ENCODE results near the gene TLR4.

TLR4 gene

DNA sequence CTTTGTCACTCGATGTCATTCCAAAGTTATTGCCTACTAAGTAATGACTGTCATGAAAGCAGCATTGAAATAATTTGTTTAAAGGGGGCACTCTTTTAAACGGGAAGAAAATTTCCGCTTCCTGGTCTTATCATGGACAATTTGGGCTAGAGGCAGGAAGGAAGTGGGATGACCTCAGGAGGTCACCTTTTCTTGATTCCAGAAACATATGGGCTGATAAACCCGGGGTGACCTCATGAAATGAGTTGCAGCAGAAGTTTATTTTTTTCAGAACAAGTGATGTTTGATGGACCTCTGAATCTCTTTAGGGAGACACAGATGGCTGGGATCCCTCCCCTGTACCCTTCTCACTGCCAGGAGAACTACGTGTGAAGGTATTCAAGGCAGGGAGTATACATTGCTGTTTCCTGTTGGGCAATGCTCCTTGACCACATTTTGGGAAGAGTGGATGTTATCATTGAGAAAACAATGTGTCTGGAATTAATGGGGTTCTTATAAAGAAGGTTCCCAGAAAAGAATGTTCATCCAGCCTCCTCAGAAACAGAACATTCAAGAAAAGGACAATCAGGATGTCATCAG is 11.3 kb downstream of the TLR4 start:
- no peak for DNase-seq

DNA sequence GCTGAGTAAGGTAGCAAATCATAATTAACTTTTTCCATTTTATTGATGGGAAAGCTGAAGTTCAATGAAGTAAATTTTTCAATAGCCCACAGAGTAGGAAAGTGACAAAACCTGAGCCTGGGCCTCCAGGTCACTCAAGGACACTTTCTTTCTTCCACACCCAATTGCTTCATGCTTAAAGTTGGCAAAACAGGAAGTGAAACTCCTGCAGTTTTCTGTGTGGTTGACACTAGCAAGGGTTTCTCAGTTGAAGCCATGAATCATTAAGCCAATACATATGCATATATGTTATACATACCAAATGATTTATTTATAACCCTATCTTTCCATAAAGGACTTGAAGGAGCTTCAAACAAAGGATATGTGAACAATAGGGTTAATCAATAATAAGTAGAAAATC is 13.9 kb downstream of the TLR4 start:
- DNase-seq = no peak

DNA sequence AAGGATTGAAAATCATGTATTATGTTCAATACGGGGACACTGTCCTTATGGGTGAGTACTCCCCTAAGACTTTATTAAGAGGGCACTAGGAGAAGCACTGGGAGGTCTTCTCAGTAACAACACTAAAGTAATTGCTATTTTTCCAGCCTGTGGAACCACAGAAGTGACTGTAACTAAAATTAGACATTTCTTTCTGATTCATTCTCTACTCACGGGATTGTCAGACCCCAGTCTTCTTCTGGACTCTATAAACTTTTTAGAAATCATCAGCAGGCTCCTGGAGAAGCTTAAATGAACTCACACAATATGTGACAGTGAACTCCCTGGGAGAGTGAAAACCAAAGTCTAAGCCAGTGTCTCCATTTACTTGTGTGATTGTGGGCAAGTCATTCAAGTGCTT is 14.5 kb downstream of the TLR4 start:
- no peak for DNase-seq

GRCh38 chr9:117719161-117719920 is 15.1 kb downstream of the TLR4 start:
- no peak for DNase-seq

DNA sequence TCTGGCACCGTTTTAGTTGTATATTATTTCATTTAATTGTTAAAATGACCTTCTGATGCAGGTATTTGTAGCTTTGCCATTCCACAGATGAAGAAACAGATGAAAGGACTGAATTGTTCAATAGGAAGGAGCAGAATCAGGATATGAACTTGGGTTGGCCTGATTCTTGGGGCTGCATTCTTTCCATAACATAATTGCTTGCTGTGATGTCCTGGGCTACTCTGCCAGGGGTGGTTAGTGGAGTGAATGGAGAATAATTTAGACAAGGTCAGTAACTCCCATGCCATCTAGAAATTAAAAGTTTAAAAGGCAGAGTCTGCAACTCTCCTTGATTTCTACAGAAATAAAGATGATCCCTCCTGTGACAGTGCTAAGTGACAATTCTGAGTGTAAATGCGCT is 15.9 kb downstream of the TLR4 start:
- DNase-seq = no peak

DNA sequence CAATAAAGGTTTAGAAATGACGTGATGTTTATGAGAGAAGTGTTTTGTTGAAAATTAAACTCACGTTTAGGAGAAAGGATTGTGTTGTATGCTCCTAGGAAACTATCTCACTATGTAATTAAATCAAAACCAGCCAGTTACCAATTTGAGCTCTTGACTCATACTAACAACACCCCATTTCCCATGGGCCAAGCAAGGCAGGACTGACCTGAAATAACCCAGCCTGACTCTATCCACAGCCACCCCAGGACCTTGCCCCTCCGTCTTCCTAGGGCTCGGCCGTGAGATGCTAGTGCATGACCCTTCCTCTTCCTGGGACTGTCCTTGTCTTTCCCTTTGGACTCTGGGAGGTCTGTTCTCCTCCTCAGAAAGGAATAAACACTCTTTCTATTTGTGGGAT is 16.4 kb downstream of the TLR4 start:
- no peak for DNase-seq

GRCh38 chr9:117720987-117721386 is 16.8 kb downstream of the TLR4 start:
- DNase-seq = no peak

GRCh38 chr9:117722108-117722761 is 18.0 kb downstream of the TLR4 start:
- no peak for DNase-seq

DNA sequence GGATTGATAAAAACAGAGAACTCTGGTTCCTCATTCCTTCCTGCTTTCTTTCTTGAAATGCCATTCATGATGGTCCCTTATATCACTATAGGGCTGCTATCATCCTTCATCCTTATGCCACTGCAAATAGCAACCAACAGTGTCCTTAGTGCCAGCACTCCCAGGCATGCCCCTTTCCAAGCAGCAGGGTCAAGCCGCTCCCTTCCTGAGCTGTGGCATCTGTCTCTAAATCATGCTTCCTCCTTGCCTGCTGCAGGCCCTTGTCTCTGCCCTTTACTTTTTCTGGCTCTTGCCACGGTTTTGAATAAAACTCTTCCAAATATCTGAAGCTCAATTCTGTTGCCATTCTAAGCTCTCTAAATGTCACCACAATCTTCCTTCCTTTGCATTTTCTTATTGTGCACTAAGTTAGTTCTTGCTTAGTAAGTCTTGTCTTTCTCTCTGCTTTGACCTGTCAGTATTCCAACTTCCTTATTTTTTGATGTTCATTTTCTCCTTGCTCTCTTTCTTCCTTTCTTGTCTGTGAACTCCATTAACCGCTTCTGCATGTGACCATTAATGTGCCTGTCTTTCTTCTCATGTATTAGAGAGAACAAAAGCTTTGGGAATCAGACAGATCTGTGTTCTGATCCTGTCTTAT is 19.9 kb downstream of the TLR4 start:
- DNase-seq = no peak

- no peak for DNase-seq
Measured at GRCh38 chr9:117725426-117725887, 21.3 kb downstream of the TLR4 start.

DNA sequence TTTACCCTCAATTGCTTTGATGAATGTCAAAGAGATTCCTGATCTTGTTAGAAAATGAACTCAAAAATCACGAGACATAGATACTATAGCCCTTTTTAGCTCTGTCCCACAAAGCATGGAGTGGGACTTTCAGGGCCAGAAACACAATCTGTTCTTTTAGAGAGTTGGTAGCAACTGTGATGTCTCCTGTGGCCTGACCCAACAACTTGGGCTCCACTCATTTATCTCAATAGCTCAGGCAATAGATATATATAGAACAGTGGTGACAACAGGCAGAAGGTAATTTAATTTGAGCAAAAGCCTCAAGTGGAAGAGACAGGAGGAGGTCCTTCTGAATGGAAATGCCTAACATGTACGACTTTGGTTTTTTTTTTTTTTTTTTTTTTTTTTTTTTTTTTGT is 25.2 kb downstream of the TLR4 start:
- DNase-seq = no peak

- no peak for DNase-seq
Measured at GRCh38 chr9:117732494-117732893, 28.3 kb downstream of the TLR4 start.

GRCh38 chr9:117733465-117733864 is 29.3 kb downstream of the TLR4 start:
- DNase-seq = peak; percentile 48

DNA sequence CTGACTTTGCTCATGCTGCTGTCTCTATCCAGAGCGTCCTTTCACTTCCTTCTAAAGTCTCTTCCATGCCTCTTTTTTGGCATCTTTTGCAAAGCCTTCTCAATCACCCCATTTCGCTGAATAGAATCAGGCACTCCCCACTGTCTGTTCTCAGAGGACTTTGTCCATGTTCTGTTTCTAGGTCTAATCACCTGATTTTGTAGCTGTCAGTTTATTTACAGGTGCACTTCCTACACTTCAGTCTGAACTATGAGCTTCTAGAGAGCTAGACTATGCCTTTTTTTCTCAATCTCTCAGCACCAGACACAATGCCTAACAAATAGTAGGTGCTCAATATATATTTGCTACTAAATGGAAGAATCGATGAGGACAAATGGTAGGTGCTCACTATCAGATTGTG is 29.9 kb downstream of the TLR4 start:
- no peak for DNase-seq

DNA sequence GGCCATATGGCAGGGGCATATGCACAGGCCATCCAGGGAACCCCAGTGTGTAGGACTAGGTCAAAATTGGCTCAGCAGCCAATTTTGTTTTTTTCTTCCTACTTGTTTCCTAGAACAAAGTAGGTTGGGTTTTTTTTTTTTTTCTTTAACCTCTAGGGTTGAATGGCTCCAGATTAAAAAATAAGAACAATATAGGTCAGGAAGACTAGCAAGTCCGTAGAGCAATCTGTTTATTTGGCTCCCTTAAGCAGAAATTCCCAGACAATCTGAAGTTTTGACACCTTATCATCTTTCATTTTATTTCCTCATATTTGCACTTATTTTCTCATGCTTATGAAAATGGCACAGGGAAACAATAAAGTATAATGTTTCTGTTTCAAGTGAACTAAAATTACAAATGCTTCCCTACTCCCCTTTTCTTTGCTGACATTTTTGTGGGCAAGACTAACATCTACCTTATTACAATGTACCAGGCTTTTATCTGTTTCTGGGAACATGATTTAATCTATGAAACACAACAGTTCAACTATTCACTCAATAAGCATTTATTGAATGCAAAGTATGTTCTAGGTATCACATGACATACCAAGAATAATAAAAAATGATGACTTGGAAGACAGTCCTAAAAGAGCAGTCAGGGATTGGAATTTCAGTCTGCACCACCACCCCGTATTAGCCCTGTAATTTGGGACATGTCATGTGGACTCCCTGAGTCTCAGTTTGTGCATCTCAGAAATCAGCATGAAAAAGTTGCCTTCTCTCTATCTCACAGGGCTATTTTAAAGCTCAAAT is 30.5 kb downstream of the TLR4 start:
- no peak for DNase-seq

GRCh38 chr9:117737721-117738226 is 33.6 kb downstream of the TLR4 start:
- DNase-seq = no peak

GRCh38 chr9:117739206-117739605 is 35.0 kb downstream of the TLR4 start:
- DNase-seq = no peak

DNA sequence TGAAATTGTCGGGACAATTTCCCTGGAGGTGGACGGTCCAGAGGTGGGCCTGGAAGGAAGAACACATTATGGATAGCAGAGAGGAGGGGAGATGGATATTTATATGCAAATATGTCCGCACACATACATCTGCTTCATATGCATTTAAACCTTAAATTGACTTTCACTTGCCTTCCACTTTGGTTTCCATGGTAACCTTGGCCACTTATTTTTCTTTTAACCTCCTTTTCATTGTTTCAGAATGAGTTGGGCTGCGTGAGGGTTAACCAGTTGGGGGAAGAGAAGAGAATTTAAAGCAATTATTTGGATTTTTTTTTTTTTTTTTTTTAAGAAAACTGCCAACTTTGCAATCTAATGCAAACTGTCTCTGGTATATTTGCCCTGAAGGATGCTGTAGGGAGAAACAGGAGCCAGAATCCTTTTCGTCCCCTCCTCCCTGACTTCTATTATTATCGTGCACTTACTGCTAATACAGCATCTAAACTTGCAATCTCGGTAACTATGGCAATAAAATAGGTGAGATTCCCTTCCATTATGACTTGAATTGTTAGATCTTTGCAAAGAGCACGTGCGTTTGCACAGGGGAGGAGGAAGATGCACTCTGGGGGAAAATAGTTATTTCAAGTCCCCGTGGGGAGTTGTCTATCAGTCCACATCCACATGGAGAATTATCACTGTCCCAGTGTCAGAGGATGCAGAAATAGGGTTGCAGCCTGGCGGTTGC is 35.6 kb downstream of the TLR4 start:
- DNase-seq = no peak

GRCh38 chr9:117742131-117742530 is 37.9 kb downstream of the TLR4 start:
- no peak for DNase-seq

DNA sequence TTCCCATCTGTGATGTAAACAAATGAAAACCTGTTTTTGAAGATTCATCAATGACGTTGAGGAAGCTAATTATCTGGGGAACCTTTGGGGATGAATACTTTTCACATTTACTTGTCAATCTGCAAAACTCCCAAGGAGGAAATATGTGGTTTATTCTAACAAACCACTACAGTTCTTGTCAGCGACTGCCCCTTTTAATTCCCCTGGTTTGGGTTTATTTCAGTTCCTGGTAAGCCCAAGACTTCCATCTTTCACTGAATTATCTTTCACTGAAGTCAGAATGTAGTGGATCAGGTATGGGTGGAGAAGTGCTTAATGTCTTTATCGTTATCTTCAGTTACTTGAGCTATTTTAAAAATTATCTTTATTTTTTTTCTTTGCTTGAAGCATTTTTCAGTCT is 40.2 kb downstream of the TLR4 start:
- DNase-seq = no peak

DNA sequence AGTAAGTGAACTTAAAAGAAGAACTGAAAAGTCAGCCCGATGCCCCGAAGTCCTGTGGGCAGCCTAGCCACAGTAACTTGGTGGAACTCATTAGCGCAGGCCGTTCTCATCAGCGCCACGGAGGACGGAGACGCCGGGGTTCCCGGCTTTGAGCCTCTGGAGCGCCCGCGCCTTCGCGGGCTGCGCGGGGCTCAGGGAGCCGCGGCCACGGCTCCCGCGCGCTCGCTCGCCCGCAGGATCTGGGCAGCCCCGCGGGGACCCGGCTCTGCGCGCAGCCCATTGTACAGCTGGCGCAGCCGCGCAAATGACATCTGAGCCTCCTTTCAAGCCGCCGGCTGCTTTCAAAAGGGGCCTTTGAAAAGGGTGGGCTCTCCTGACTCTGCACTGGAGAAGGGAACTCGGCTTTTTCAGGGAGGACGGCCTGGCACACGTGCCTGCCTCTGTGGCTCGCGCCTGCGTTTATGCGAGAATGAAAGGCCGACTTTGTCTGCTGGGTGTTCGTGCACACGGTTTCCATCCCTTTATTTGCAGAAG is 40.7 kb downstream of the TLR4 start:
- peak; percentile 37 for DNase-seq

- no peak for DNase-seq
Measured at GRCh38 chr9:117745598-117745997, 41.4 kb downstream of the TLR4 start.

All from DMS53 (cell line).